HG03521 (cell line): ENCODE measurements around the gene DOCK2.
"Not testable (repeated sequence)": the region's sequence is repeated elsewhere in the genome, so short reads cannot be mapped to it uniquely, and the experiment has no call there.

ENCODE experiments used
- ATAC-seq: cut with Tn5 transposase; IDR thresholded peaks from one replicate; pipeline ENCODE4 v1.9.1; 2021; ENCODE audit warnings: mild to moderate bottlenecking, moderate library complexity; ENCODE audit not compliant: unreplicated experiment

DOCK2 gene

DNA sequence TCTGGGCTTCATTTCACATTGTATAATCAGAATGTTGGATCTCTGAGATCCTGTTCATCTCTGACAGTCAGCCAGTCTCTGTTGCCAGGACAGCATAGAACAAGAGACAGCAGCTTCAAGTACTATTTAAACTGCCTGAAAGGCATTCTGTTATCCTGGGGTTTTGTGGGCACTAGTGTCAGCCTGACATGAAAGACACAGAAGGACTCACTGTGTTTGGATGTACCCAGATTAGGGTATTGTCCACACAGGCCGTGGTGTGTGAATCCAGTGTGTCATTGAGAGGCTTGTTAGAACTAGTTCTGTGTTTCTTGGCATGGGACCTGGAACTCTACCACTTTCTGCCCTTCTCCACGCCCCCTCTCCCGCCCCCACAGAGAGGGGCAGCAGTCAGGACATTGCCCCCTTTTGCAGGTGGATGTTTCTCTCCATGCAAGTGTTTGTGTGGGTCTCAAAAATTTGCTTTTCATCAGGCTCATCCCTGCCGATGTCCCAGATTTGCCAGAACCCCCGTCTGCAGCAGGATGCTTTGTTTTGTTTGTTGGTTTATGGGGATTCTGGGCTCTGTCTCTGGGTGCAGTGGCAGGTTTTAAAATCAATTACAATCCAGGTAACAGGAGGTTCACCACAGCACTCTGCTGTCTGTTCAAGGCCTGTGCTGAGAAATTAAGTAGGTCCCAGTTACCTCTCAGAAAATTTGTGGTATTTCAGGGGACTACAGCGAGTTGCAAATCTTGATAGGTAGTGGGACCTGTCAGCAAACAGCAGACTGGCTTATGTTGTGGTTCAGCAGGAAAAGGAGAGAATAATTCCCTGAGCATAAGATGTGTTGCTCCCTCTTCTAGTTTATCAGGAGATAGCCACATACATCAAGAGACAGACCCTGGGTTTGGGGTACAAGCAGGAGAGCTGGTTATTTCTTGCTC, 144.6 kb downstream of the DOCK2 start:
- no peak for ATAC-seq

GRCh38 chr5:169785771-169786618, 148.9 kb downstream of the DOCK2 start:
- ATAC-seq = no peak

DNA sequence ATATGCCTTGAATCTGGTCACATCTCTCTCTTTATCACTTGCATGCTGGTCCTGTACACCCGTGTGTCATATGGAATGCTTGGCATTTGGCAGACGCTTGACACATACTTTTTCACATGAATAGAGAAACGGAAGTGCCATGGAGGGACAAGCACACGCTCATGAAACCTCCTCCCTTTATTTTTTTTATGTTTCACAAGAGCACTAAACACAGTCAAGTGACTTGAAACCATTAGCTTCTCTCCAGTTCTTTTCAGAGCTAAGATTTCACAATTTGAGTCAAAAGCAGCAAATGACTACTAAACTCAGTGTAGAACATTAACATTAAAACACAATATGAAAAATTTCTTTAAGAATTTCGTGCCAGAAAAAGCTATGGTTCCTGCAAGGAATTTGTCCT, 151.1 kb downstream of the DOCK2 start:
- no peak for ATAC-seq

DNA sequence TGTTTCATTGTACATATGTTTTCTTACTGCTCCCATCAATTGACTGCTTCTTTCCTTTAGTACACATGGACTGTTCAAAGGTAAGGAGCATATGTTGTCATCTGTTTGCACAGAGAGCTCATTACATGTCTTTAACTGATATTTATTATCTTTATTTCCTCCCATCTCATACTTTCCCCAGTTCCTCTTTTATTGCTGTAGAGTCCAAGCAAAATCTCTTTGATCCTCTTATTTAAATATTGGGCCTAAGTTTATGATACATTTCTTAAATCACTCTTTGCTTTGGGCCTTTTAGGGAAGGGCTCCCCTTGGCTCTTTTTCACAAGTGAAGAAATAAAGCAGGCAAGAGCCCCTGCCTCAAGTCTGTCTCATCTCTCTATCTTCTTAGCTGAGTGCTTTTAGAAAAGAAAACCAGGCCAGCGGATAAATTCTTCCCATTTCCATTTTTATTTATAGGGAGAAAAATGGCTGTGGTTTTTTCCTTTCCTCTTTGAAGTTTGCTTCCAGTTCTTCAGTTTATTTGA, 152.4 kb downstream of the DOCK2 start:
- ATAC-seq = no peak

GRCh38 chr5:169791251-169791650, 154.2 kb downstream of the DOCK2 start:
- no peak for ATAC-seq

GRCh38 chr5:169795338-169795737, 158.3 kb downstream of the DOCK2 start:
- ATAC-seq = no peak

DNA sequence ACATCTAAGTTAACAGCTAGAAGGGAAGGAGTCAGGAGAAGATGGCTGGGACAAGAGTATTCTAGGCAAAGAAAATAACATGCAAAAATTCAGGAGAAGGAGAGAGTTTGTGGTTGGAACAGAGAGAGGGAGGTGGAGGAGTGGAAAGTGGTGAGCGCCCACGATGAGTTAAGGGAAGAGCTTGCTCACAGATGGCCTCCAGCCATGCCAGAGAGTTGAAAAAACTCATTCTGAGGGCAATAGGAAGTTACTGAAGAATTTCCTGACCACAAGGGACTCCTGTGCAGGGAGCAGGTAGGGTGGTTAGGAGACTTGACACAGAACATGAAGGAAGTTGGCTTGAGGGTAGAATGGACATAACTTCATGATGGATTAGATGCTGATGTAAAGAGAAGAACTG, 159.7 kb downstream of the DOCK2 start:
- no peak for ATAC-seq

- no peak for ATAC-seq
These were observed 160.5 kb downstream of the DOCK2 start for GRCh38 chr5:169797577-169797976.

DNA sequence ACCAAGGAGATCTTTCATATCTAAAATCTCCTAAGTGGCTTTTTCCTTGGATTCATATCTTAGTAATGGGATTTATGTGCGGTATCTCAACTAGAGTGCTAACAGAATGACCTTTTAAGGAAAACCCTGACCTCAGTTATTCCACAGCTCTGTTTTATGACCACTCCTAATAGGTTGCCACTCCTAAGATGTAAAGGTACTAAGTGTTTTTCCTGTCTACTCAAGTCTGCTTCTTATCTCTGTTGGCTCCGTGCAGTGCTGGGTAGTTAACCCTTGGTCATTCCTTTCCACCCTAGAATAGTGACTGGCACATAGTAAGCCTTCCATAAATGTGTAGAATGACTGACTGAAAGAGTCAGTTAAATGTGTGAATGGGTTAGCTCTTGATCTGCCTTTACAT, 161.4 kb downstream of the DOCK2 start:
- no peak for ATAC-seq

- no peak for ATAC-seq
These were observed 162.0 kb downstream of the DOCK2 start for GRCh38 chr5:169798906-169799660.

- no peak for ATAC-seq
These were observed 164.3 kb downstream of the DOCK2 start for GRCh38 chr5:169801324-169801777.

- no peak for ATAC-seq
These were observed 164.7 kb downstream of the DOCK2 start for GRCh38 chr5:169801781-169802180.

GRCh38 chr5:169803077-169803981, 166.3 kb downstream of the DOCK2 start:
- no peak for ATAC-seq

DNA sequence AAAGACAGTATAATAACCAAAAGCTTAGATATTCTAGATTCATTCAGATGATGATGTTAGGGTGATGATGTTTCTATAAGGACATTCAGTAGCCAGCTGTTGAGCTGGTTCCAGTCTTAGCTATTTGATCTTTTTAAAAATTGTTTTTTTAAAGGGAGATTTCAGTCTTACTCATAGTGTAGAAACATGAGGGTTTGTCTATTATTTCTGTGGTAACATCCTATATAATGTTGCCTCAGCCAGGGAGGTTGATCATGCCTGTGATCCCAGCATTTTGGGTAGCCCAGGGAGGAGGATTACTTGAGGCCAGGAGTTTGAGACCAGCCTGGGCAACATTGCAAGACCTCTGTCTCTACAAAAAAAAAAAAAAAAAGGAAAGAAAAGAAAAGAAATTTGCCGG, 167.8 kb downstream of the DOCK2 start:
- no peak for ATAC-seq

- ATAC-seq = peak; percentile 85
These were observed 168.5 kb downstream of the DOCK2 start for GRCh38 chr5:169805527-169805934.

- ATAC-seq = peak; percentile 48
These were observed 169.0 kb downstream of the DOCK2 start for GRCh38 chr5:169805937-169806700.

DNA sequence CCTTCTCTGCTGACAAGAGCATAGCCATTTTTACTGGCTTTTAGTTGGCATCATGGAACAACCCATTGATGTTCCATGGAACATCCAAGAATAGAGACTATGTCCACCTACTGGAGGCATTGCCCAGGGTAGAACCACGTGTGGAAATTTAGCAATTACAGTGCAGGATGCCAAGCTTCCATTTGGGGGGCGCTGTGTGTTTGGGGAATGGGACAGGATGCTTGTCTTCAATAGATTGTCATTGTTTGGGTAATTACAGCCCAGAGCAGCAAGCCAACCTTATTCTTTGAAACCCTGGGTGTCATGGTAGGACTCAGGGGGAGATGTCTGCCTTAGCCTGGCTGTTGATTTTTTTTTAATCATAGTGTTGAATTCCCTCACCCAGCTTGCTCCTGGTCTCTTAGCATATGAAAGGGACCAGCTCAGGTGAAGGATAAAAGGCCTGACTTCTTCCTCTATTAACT, 171.1 kb downstream of the DOCK2 start:
- ATAC-seq = no peak

GRCh38 chr5:169808880-169809279, 171.8 kb downstream of the DOCK2 start:
- not testable (repeated sequence) for ATAC-seq

DNA sequence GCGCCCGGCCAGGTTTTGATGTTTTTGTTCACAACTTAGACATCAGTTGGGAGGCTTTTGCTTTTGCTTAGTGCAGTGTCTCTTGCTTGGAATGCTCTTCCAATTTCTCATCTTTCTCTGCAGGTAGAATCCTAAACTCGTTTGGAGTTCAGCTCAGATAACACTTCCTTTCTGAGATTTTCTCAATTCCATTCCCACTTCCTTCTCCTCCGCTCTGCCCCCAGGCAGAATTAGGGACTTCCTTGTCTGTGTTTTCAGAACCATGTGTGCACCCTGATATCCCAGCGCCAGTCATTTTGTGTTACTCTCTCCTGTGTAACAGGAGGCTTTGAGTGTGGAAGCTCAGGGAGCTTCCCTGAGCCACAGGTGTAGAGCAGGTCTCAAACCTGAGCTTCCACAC, 172.2 kb downstream of the DOCK2 start:
- ATAC-seq = no peak
